SK-N-MC (cell line): ENCODE measurements around the gene RBM28.

Experiments
- DNase-seq: peaks from one replicate; pipeline ENCODE4 v3.0.0-alpha.2; 2011; ENCODE audit warnings: low read depth, low spot score
- H3K27ac ChIP-seq: fragments of 200-600 bp; sonication (generic); 2 replicates; pipeline ENCODE4 v1.5.1; 2016; ENCODE audit warnings: mixed run types
- H3K36me3 ChIP-seq: fragments of 200-600 bp; sonication (generic); 2 replicates; pipeline ENCODE4 v1.6.1; 2017; ENCODE audit warnings: antibody characterized with exemption, low read length, mixed read lengths; ENCODE audit not compliant: insufficient read depth
- H3K4me3 ChIP-seq: fragments of 200-600 bp; sonication (generic); 2 replicates; pipeline ENCODE4 v1.5.1; 2016
- H3K9ac ChIP-seq: fragments of 200-600 bp; sonication (generic); 2 replicates; pipeline ENCODE4 v1.8.0; 2017; ENCODE audit warnings: mixed run types, mixed read lengths; ENCODE audit not compliant: insufficient read length
- H3K9me3 ChIP-seq: fragments of 200-600 bp; sonication (generic); 2 replicates; pipeline ENCODE4 v1.6.1; 2017; ENCODE audit warnings: low read depth, mild to moderate bottlenecking, antibody characterized with exemption, low read length, moderate library complexity, mixed read lengths
- EZH2 ChIP-seq: fragments of 200-600 bp; sonication (generic); IDR thresholded peaks from one replicate; pipeline ENCODE4 v1.6.1; 2017; ENCODE audit warnings: antibody characterized with exemption
- FOXP2 ChIP-seq: optimal IDR thresholded peaks from 2 replicates; pipeline ENCODE3; 2011; ENCODE audit warnings: mild to moderate bottlenecking, moderate library complexity; ENCODE audit not compliant: insufficient read depth; ENCODE audit errors: extremely low read length, control extremely low read depth
- POLR2AphosphoS5 ChIP-seq: IDR thresholded peaks from 2 replicates; pipeline ENCODE4 v1.6.1; 2012; ENCODE audit warnings: mild to moderate bottlenecking, low read depth, low read length, borderline replicate concordance

RBM28 gene

GRCh38 chr7:128387216-128388144 lies 43.8 kb upstream of the RBM28 start:
- H3K27ac ChIP-seq = no peak overlapping the region
- no peaks in the 10 kb centered on the region for H3K9me3 ChIP-seq
- TF ChIP-seq FOXP2 (peak; percentile 17), POLR2AphosphoS5 (no peak)
- no peak overlapping the region for H3K9ac ChIP-seq
- no peak for DNase-seq
- H3K36me3 ChIP-seq = no peaks in the 10 kb centered on the region
- peak overlapping the region; percentile 44 for H3K4me3 ChIP-seq

GRCh38 chr7:128385988-128386925 lies 42.5 kb upstream of the RBM28 start:
- no peak overlapping the region for H3K9ac ChIP-seq
- TF ChIP-seq FOXP2 = no peak
- TF ChIP-seq EZH2 = no peak
- no peak for TF ChIP-seq POLR2AphosphoS5
- 0 out of 2 replicates have a peak overlapping the region, but pooled peaks have one; percentile 10 for H3K4me3 ChIP-seq
- no peaks in the 10 kb centered on the region for H3K9me3 ChIP-seq
- DNase-seq = no peak
- H3K27ac ChIP-seq = no peak overlapping the region
- H3K36me3 ChIP-seq = no peaks in the 10 kb centered on the region

DNA sequence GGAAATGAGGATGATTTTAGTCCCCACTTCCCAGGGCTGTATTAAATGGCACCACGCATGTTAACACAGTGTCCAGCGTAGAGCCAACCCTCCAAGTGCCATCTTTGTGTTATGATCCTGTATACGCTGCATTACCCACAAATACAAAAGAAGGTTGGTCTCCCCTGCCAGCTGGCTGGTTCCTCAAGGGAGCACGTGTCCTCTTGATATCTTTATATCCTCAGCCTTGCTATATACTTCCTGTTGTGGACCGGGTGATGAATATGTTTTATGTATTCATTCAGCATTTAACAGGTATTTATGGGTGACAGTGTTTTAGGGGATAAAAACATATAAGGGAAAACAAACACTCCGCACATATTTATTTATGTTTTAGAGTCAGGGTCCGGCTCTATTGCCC lies 41.0 kb upstream of the RBM28 start:
- Histone ChIP-seq H3K9ac (no peak overlapping the region), H3K27ac (no peak overlapping the region), H3K36me3 (no peaks in the 10 kb centered on the region), H3K9me3 (no peaks in the 10 kb centered on the region), H3K4me3 (no peak overlapping the region)
- no peak for DNase-seq
- TF ChIP-seq EZH2 (no peak), FOXP2 (no peak)

DNA sequence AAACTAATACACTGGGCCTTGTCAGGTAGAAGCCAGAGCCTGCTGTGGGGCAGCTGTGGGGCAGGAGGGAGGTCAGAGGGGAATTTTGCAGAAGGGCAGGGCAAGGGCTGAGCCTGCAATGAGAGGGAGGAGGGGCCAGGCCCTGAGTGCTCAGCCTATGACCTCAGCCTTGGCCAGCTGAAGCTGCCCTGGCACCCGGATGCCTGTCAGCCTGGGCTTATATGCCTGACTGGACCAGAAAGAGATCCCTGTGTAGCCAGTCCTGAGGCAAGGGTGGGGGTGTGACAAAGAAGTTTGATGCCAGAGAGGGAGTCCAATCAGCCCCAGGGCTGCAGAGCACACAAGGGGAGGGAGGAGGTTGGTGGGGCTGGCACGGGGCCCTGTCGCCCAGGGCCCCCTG lies 40.1 kb upstream of the RBM28 start:
- no peaks in the 10 kb centered on the region for H3K9me3 ChIP-seq
- no peak for TF ChIP-seq FOXP2
- no peak for TF ChIP-seq EZH2
- no peak for TF ChIP-seq POLR2AphosphoS5
- no peaks in the 10 kb centered on the region for H3K36me3 ChIP-seq
- no peak overlapping the region for H3K27ac ChIP-seq
- no peak overlapping the region for H3K4me3 ChIP-seq
- DNase-seq = no peak
- H3K9ac ChIP-seq = no peak overlapping the region

GRCh38 chr7:128381161-128381821 lies 37.6 kb upstream of the RBM28 start:
- Histone ChIP-seq H3K27ac (no peak overlapping the region), H3K9me3 (no peaks in the 10 kb centered on the region), H3K36me3 (no peaks in the 10 kb centered on the region), H3K4me3 (no peak overlapping the region), H3K9ac (no peak overlapping the region)
- TF ChIP-seq FOXP2 (no peak), POLR2AphosphoS5 (no peak), EZH2 (no peak)
- DNase-seq = no peak

- Histone ChIP-seq H3K9ac (no peak overlapping the region), H3K36me3 (no peaks in the 10 kb centered on the region), H3K9me3 (no peaks in the 10 kb centered on the region), H3K27ac (no peak overlapping the region), H3K4me3 (no peak overlapping the region)
- no peak for DNase-seq
- no peak for TF ChIP-seq EZH2
- no peak for TF ChIP-seq FOXP2
- no peak for TF ChIP-seq POLR2AphosphoS5
Measured at GRCh38 chr7:128380483-128381106, 36.9 kb upstream of the RBM28 start.

GRCh38 chr7:128379900-128380479 lies 36.3 kb upstream of the RBM28 start:
- Histone ChIP-seq H3K9me3 (no peaks in the 10 kb centered on the region), H3K36me3 (no peaks in the 10 kb centered on the region), H3K4me3 (no peak overlapping the region), H3K27ac (no peak overlapping the region), H3K9ac (no peak overlapping the region)
- DNase-seq = no peak
- TF ChIP-seq EZH2 = no peak
- no peak for TF ChIP-seq FOXP2
- TF ChIP-seq POLR2AphosphoS5 = no peak

DNA sequence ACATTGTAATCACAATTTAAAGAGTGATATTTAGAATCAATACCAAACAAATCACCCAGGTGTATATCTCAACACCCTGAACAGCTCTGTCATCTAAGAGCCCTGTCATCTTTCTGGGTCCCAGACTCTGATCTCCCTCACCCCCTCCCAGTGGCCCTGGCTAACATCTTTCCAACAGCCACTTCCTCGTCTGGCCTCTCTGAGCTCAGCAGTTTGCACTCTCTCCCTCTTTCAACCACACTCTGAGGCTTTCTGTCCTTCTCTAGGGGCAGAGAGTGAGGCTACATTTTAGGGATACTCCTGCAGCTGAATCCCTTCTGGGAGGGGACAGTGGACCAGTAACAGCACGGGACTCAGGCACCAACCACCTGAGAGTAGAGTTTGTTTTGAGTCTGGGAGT lies 34.9 kb upstream of the RBM28 start:
- no peak for TF ChIP-seq POLR2AphosphoS5

More for the DNA sequence above, 34.9 kb upstream of the RBM28 start:
- Histone ChIP-seq H3K27ac (no peak overlapping the region), H3K9me3 (no peaks in the 10 kb centered on the region), H3K9ac (no peak overlapping the region), H3K4me3 (no peak overlapping the region), H3K36me3 (no peaks in the 10 kb centered on the region)
- DNase-seq = no peak
